Neural cell (in vitro differentiated cells): Measurements from ENCODE around the gene GARIN5A.

Source experiments
- EP300 ChIP-seq: fragments of 450-650 bp; conservative IDR thresholded peaks from 2 replicates; pipeline ENCODE4 v1.6.1; 2014; ENCODE audit warnings: antibody characterized with exemption, mild to moderate bottlenecking, moderate library complexity; ENCODE audit not compliant: poor library complexity, severe bottlenecking
- EZH2 ChIP-seq: fragments of 200-600, 300-800 bp; shearing (Covaris generic), sonication (generic); IDR thresholded peaks from 2 replicates; pipeline ENCODE4 v1.6.1; 2014; ENCODE audit warnings: antibody characterized with exemption, low read length, borderline replicate concordance, mild to moderate bottlenecking; ENCODE audit not compliant: insufficient read depth, poor library complexity, severe bottlenecking
- MXI1 ChIP-seq: fragments of 450-650 bp; conservative IDR thresholded peaks from 2 replicates; pipeline ENCODE4 v1.6.1; 2014; ENCODE audit warnings: antibody characterized with exemption, mild to moderate bottlenecking; ENCODE audit not compliant: poor library complexity, severe bottlenecking
- POLR2AphosphoS5 ChIP-seq: IDR thresholded peaks from 2 replicates; pipeline ENCODE4 v1.6.1; 2012
- REST ChIP-seq: IDR thresholded peaks from 2 replicates; pipeline ENCODE4 v1.6.1; 2012; ENCODE audit warnings: borderline replicate concordance
- TAF1 ChIP-seq: IDR thresholded peaks from 2 replicates; pipeline ENCODE4 v1.6.1; 2012; ENCODE audit warnings: low read depth
- TF ChIP-seq, protein P1 (sequence below): fragments of 450-650 bp; IDR thresholded peaks from 2 replicates; pipeline ENCODE4 v1.5.1; 2014; ENCODE audit warnings: antibody characterized with exemption, mild to moderate bottlenecking, moderate library complexity; ENCODE audit not compliant: poor library complexity, severe bottlenecking

DNA sequence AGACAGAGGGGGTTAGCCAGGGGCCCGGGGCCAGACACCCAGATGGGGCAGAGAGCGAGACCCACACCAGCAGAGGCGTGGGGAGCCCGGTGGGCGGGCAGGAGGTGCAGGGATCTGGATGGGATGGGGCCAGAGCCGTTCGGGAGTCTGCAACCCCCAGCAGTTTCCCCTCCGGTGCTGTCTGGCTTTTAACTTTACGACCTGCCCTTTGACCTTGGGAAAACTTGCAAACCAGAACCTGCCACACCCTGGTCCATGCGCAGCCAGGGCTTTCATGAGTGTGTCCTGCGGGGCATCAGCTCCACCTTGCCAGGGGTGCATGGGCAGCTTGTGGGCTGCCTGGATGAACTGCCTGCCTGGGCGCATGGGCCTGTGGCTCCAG, 24.5 kb upstream of the GARIN5A start:
- no peak for TF ChIP-seq POLR2AphosphoS5
- no peak for TF ChIP-seq REST
- no peak for TF ChIP-seq EP300
- TF ChIP-seq, protein P1, sequence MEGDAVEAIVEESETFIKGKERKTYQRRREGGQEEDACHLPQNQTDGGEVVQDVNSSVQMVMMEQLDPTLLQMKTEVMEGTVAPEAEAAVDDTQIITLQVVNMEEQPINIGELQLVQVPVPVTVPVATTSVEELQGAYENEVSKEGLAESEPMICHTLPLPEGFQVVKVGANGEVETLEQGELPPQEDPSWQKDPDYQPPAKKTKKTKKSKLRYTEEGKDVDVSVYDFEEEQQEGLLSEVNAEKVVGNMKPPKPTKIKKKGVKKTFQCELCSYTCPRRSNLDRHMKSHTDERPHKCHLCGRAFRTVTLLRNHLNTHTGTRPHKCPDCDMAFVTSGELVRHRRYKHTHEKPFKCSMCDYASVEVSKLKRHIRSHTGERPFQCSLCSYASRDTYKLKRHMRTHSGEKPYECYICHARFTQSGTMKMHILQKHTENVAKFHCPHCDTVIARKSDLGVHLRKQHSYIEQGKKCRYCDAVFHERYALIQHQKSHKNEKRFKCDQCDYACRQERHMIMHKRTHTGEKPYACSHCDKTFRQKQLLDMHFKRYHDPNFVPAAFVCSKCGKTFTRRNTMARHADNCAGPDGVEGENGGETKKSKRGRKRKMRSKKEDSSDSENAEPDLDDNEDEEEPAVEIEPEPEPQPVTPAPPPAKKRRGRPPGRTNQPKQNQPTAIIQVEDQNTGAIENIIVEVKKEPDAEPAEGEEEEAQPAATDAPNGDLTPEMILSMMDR = no peak
- no peak for TF ChIP-seq EZH2
- no peak for TF ChIP-seq MXI1
- TF ChIP-seq TAF1 = no peak
